Osteoblast (primary cell): Measurements from ENCODE around the gene COG3. TPM values are rescaled to one million over a fixed set of nuclear protein-coding genes. Genes with fewer than 3 reads are reported as not detected.

ENCODE experiments used
- DNase-seq: peaks from one replicate; pipeline ENCODE4 v3.0.0; 2011; ENCODE audit warnings: low spot score, mixed read lengths; ENCODE audit not compliant: insufficient read length; ENCODE audit errors: missing footprints
- H2AFZ ChIP-seq: 2 replicates; pipeline ENCODE4 v1.6.0; 2011; ENCODE audit warnings: mild to moderate bottlenecking, low read length
- H3K27ac ChIP-seq: 2 replicates; pipeline ENCODE4 v1.5.1; 2011; ENCODE audit warnings: mild to moderate bottlenecking, low read depth, low read length, moderate library complexity
- H3K27me3 ChIP-seq: 2 replicates; pipeline ENCODE4 v1.6.0; 2012; ENCODE audit warnings: mild to moderate bottlenecking, control low read depth, inconsistent platforms, low read length, moderate library complexity; ENCODE audit not compliant: insufficient read depth
- H3K36me3 ChIP-seq: 2 replicates; pipeline ENCODE4 v1.5.1; 2011; ENCODE audit warnings: mild to moderate bottlenecking, low read length, control low read depth, moderate library complexity; ENCODE audit not compliant: insufficient read depth
- H3K4me1 ChIP-seq: 2 replicates; pipeline ENCODE4 v1.5.1; 2011; ENCODE audit warnings: mild to moderate bottlenecking, low read length, control low read depth, moderate library complexity; ENCODE audit not compliant: insufficient read depth
- H3K4me2 ChIP-seq: 2 replicates; pipeline ENCODE4 v1.6.0; 2011; ENCODE audit warnings: mild to moderate bottlenecking, low read length; ENCODE audit not compliant: insufficient read depth
- H3K4me3 ChIP-seq: fragments of 200-600 bp; sonication (generic); 3 replicates; pipeline ENCODE4 v1.5.1; 2012; ENCODE audit warnings: mild to moderate bottlenecking, low read length, inconsistent platforms; ENCODE audit not compliant: insufficient read depth
- H3K79me2 ChIP-seq: 2 replicates; pipeline ENCODE4 v1.6.0; 2012; ENCODE audit warnings: mild to moderate bottlenecking, low read length, control low read depth, inconsistent platforms; ENCODE audit not compliant: insufficient read depth
- H3K9me3 ChIP-seq: 2 replicates; pipeline ENCODE4 v1.5.1; 2011; ENCODE audit warnings: low read depth, low read length, control low read depth
- H4K20me1 ChIP-seq: 2 replicates; pipeline ENCODE4 v1.6.0; 2012; ENCODE audit warnings: mild to moderate bottlenecking, low read length, control low read depth; ENCODE audit not compliant: insufficient read depth
- total RNA-seq: library from RNA; depleted of rRNA; stranded (reverse); fragments of >200 nt; gene quantifications from 2 replicates; pipeline ENCODE4 v1.2.3, GENCODE V29; 2012
- TF ChIP-seq, protein P1 (sequence below): IDR thresholded peaks from 2 replicates; pipeline ENCODE4 v1.5.1; 2011; ENCODE audit warnings: mild to moderate bottlenecking, low read depth, low read length, moderate library complexity; ENCODE audit errors: extremely low read depth

Gene COG3, protein sequence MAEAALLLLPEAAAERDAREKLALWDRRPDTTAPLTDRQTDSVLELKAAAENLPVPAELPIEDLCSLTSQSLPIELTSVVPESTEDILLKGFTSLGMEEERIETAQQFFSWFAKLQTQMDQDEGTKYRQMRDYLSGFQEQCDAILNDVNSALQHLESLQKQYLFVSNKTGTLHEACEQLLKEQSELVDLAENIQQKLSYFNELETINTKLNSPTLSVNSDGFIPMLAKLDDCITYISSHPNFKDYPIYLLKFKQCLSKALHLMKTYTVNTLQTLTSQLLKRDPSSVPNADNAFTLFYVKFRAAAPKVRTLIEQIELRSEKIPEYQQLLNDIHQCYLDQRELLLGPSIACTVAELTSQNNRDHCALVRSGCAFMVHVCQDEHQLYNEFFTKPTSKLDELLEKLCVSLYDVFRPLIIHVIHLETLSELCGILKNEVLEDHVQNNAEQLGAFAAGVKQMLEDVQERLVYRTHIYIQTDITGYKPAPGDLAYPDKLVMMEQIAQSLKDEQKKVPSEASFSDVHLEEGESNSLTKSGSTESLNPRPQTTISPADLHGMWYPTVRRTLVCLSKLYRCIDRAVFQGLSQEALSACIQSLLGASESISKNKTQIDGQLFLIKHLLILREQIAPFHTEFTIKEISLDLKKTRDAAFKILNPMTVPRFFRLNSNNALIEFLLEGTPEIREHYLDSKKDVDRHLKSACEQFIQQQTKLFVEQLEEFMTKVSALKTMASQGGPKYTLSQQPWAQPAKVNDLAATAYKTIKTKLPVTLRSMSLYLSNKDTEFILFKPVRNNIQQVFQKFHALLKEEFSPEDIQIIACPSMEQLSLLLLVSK
- total RNA-seq = 33.3 and 35.5 TPM in 2 replicates

DNA sequence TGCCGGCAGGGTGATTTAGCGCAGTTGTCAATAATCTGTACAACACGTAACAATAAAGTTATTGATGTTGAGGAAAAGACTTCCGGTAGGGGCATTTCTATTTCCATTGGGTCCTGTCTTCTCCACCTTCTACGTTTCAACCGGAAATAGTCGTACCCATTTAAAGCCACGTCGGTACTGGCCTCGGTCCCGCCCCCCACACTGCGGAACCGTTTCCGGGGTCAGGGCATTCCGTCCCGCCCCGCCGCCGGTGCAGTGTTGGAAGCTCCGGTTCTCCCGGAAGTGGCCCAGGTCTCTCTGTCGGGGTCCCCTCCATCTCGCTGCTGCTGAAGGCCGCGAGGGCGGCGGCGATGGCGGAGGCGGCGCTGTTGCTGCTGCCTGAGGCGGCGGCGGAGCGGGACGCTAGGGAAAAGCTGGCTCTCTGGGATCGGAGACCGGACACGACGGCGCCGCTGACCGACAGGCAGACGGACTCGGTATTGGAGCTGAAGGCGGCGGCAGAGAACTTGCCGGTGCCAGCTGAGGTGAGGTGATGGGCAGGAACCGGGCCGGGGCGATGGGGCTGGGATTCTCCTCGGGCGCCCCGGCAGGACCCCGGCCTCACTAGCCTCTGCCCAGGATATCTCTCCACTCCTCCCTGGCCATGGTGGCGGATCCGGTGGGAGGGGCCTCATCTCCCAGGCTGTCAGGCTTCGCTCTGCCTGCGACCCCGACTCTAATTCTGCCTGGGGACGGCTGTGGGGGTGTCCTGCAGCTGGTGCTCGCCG lies at the start of gene COG3:
Gene COG3, plus strand, starts transcription at position 253 of the 767 bp plus-strand sequence. Its CDS starts 98 bp downstream, at position 351.
- Histone ChIP-seq H3K4me1 (peaks cover 17% of the 10 kb centered on the region), H4K20me1 (peaks cover 33% of the 10 kb centered on the region), H3K27ac (peak within 1 kb of the TSS; percentile 85), H3K79me2 (peaks cover 52% of the 10 kb centered on the region), H2AFZ (peak within 1 kb of the TSS; percentile 81), H3K9me3 (no peaks in the 10 kb centered on the region), H3K36me3 (no peaks in the 10 kb centered on the region), H3K4me3 (peak within 1 kb of the TSS; percentile 85), H3K4me2 (peak within 1 kb of the TSS; percentile 90), H3K27me3 (no peaks in the 10 kb centered on the region)
- DNase-seq = peak; percentile 96
- TF ChIP-seq, protein P1, sequence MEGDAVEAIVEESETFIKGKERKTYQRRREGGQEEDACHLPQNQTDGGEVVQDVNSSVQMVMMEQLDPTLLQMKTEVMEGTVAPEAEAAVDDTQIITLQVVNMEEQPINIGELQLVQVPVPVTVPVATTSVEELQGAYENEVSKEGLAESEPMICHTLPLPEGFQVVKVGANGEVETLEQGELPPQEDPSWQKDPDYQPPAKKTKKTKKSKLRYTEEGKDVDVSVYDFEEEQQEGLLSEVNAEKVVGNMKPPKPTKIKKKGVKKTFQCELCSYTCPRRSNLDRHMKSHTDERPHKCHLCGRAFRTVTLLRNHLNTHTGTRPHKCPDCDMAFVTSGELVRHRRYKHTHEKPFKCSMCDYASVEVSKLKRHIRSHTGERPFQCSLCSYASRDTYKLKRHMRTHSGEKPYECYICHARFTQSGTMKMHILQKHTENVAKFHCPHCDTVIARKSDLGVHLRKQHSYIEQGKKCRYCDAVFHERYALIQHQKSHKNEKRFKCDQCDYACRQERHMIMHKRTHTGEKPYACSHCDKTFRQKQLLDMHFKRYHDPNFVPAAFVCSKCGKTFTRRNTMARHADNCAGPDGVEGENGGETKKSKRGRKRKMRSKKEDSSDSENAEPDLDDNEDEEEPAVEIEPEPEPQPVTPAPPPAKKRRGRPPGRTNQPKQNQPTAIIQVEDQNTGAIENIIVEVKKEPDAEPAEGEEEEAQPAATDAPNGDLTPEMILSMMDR = peak; percentile 46

- Histone ChIP-seq H3K4me2 (peak overlapping the region; percentile 86), H4K20me1 (no peaks in the 10 kb centered on the region), H3K36me3 (peaks cover 3% of the 10 kb centered on the region), H2AFZ (peak overlapping the region; percentile 40), H3K27me3 (no peaks in the 10 kb centered on the region), H3K4me1 (peaks cover 21% of the 10 kb centered on the region), H3K27ac (peak overlapping the region; percentile 73), H3K9me3 (no peaks in the 10 kb centered on the region), H3K79me2 (peaks cover 40% of the 10 kb centered on the region), H3K4me3 (peak overlapping the region; percentile 64)
- TF ChIP-seq, protein P1 = no peak
- DNase-seq = no peak
These were observed 49.6 kb upstream of the COG3 start for GRCh38 chr13:45415112-45415511.

DNA sequence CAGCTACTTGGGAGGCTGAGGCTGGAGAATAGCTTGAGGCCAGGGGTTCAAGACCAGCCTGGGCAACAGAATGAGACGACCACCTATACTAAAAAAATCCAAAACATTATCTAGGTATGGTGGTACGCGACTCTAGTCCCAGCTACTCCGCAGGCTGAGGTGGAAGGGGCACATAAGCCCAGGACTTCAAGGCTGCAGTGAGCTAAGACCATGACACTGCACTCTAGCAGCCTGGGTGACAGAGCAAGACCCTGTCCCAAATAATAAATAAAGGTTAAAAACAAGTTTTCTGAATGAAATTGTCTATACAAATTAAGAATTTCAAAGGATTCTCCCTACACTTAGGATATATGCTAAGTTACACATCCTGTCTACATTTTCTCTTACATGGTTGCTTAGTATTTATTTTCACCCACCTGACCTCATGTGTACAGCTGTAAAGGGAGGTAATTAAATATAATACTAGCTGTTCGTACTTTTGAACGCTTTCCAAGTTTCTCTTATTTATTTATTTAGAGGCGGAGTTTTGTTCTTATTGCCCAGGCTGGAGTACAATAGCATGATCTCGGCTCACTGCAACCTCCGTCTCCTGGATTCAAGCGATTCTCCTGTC lies 48.1 kb upstream of the COG3 start:
- Histone ChIP-seq H2AFZ (peak overlapping the region; percentile 72), H3K4me1 (peaks cover 21% of the 10 kb centered on the region), H3K9me3 (no peaks in the 10 kb centered on the region), H3K27me3 (no peaks in the 10 kb centered on the region), H3K36me3 (no peaks in the 10 kb centered on the region), H3K79me2 (peaks cover 29% of the 10 kb centered on the region), H3K4me3 (peak overlapping the region; percentile 87), H3K4me2 (peak overlapping the region; percentile 92), H3K27ac (peak overlapping the region; percentile 61), H4K20me1 (no peaks in the 10 kb centered on the region)
- TF ChIP-seq, protein P1 = no peak
- no peak for DNase-seq
